Urothelium cell line (cell line): ENCODE measurements around the gene ZNF286A.
"Not testable (repeated sequence)": the region's sequence is repeated elsewhere in the genome, so short reads cannot be mapped to it uniquely, and the experiment has no call there.

Source experiments
- DNase-seq: peaks from one replicate; pipeline ENCODE4 v3.0.0; 2011; ENCODE audit warnings: low spot score, mixed read lengths
- FAIRE-seq: peaks from 2 replicates; lab custom pipeline; 2011; peaks lifted over from hg19 to GRCh38; lab: Jason Lieb, UNC

Gene ZNF286A

DNA sequence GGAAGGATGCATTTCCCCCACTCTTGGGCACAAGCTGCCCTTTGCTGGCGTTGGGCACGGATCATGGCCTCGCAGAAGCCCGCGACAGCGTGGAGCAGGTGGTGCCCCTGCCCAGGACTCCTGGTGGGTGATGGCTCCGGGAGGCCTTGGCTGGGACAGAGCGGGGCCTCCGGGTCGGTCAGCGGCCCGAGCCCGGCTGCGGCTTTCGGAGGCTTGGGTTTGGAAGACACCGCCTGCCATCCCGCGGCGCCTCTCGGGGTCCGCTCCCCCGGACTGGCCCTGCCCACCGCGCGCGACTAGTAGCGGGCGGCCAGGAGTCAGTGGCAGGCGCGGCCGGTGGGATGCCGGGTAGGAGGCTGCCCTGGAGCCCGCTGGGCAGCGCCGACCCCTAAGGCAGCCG, 49.9 kb downstream of the ZNF286A start:
- not testable (repeated sequence) for FAIRE-seq, DNase-seq

DNA sequence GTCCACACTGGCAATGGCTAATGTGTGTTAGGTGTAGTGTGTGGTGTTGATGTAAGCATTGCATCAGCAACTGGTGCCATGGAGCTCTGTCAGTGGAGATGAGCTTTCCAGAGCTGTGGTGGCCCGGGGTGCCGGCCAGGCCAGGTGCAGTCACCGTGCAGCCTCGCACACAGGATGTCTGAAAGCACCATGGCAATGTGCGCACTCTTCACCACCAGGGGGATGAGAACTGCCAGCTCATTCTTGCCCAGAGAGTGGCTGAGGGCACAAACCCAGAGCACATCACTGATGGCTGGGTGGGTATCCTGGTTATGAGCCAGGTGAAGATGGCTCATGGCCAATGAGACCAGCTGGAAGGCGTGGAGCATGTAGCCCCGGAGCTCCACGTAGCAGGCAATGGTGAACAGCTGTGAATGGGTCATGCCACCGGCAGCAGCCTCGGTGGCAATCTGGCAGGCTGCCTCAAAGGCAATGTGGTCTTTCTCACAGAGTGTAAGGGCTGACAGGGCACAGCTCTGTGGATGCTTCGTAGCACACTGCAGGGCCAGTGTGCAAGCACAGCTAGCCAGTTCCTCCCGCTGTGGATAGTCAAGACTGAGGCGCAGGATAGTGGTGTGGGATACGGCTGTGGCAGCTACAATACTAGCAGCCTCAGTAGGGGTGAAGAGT, 69.4 kb downstream of the ZNF286A start:
- FAIRE-seq, DNase-seq: not testable (repeated sequence)
